ENCODE measurements around the gene MDP1. TPM values are rescaled to one million over a fixed set of nuclear protein-coding genes. Genes with fewer than 3 reads are reported as not detected.

The MDP1 gene
- total and polyA plus RNA-seq, 2 of the 8 experiments (the other 6 are each of a cell fraction or from before 2014, with no cell fraction given) = 17.7 to 32.2 TPM

DNA sequence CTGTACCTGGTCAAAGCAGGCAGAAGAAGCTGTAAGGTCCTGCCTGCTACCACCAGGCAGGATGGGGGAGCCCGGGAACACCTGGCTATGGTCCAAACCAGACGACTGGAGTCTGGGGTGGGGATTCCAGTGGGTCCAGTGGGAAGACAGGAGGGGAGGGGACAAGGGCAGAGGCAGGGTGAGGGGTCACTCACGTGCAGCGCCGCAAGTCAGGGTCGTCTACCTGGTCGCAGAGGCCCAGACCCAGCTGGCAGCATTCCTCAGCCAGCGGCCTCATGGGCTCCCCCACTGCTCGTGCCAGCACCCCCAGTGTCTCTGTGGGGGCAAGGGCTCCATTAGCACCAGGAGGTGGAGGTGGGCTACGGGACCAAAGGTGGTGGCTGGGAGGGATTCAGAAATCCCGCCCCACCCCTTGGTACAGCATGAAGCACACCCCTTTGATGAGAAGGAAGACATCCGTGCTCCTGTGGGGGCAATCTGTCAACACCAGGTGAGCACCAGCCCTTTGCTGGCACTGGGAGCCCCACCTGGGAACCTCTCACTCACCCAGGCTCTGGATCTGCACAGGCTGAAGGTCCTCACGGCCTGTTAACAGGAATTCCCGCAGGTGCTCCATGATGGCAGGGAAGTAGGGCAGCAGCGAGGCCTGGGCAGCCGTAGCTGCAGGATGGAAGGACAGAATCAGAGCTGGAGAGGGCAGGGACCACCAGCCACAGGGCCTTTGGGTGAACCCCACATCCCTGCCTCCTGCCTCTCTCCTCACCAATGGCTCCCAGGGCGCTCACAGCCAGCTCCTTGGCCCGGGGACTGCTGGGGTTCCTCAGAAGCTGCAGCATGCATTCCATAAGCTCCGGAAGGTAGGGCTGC is 31.5 kb downstream of the MDP1 start:
- Histone ChIP-seq H3K23me2 (ENCODE audit: low read depth, low read length) (peaks cover 5% of the 10 kb centered on the region), H2BK20ac (ENCODE audit: low read length) (no peak overlapping the region), H2BK15ac (ENCODE audit: low read length) (no peak overlapping the region), H3K9me3 (ENCODE audit: insufficient read depth in 2 of 2, low read depth in 1 of 2, low read length in 1 of 2) (no peaks in the 10 kb centered on the region), H3K79me2 (ENCODE audit: control insufficient read depth in 1 of 2, insufficient read depth in 2 of 2, low read length in 2 of 2) (peaks cover 0 to 13% of the 10 kb centered on the region in 2 experiments; a peak in 2 of 4 replicates), H3K27ac (ENCODE audit: low read depth, low read length) (no peak overlapping the region), H2BK5ac (ENCODE audit: low read depth, low read length) (no peak overlapping the region), H3K79me1 (ENCODE audit: low read depth, low read length) (peaks cover 14% of the 10 kb centered on the region), H3K36me3 (ENCODE audit: control insufficient read depth in 2 of 4, insufficient read depth in 4 of 4, low read length in 3 of 4) (peaks cover 20 to 75% (median 61%) of the 10 kb centered on the region in 4 experiments; a peak in 7 of 8 replicates), H3K56ac (replicated peaks; ENCODE audit: insufficient read length, low read depth, low read length) (no peak overlapping the region), H4K5ac (ENCODE audit: insufficient read length, low read depth, low read length) (no peak overlapping the region), H3K4me2 (ENCODE audit: insufficient read depth in 1 of 2, low read depth in 2 of 2, low read length in 2 of 2) (no peak overlapping the region), H3K27me3 (replicated peaks in 1 of 4; ENCODE audit: control insufficient read depth in 3 of 4, extremely low read depth in 1 of 4, insufficient read depth in 3 of 4, low read length in 3 of 4) (no peaks in the 10 kb centered on the region), H3K18ac (ENCODE audit: extremely low read depth, low read length) (no peak overlapping the region), H3K23ac (ENCODE audit: insufficient read length) (no peak overlapping the region), H3K14ac (ENCODE audit: insufficient read length) (no peak overlapping the region), H3K4ac (replicated peaks; ENCODE audit: insufficient read length, low read depth, low read length) (no peak overlapping the region), H2AFZ (ENCODE audit: low read length) (no peak overlapping the region), H4K91ac (replicated peaks; ENCODE audit: insufficient read length, low read length) (no peak overlapping the region), H2BK120ac (replicated peaks; ENCODE audit: low read depth, low read length) (no peak overlapping the region), H3K9ac (replicated peaks in 1 of 4; ENCODE audit: extremely low read depth in 1 of 4, low read depth in 3 of 4, low read length in 3 of 4) (no peak overlapping the region), H3K4me1 (replicated peaks in 1 of 4; ENCODE audit: control insufficient read depth in 3 of 4, insufficient read depth in 4 of 4, low read length in 3 of 4) (peaks cover 0 to 7% (median 4%) of the 10 kb centered on the region in 4 experiments; a peak in 6 of 7 replicates), H4K20me1 (replicated peaks in 1 of 2; ENCODE audit: control insufficient read depth in 1 of 2, insufficient read depth in 2 of 2, low read length in 2 of 2) (peaks cover 2 to 25% of the 10 kb centered on the region in 2 experiments), H2BK12ac (ENCODE audit: low read depth, low read length) (no peak overlapping the region), H4K8ac (ENCODE audit: extremely low read depth, insufficient read depth, low read length) (no peak overlapping the region), H3K4me3 (ENCODE audit: extremely low read depth in 1 of 4, insufficient read depth in 2 of 4, low read depth in 3 of 4, low read length in 4 of 4) (no peak overlapping the region), H2AK5ac (ENCODE audit: low read depth, low read length) (no peak overlapping the region)
- no peak for FAIRE-seq
- ChIA-PET CTCF (ENCODE audit: partially characterized antibody) (interaction anchor here (0.6 to 1.5 kb wide), 3 partner anchors 11 to 1632 kb away, joined by 3 to 8 read pairs (median 3); partner anchors contain the start of gene IRF9), POLR2A (ENCODE audit: partially characterized antibody) (interaction anchor here (0.6 to 9.3 kb wide), 8 partner anchors 9 to 43 kb away, joined by 3 to 158 read pairs (median 6); partner anchors contain the start of genes EMC9, IRF9, MDP1 and REC8)
- 95% methylated on average over 15 of the region's 19 CpGs; no CpG with 5 or more reads in 1 of the 2 experiments for WGBS, 2 experiments (ENCODE audit: extremely low coverage in 1 of 2, insufficient coverage in 1 of 2, insufficient read length in 1 of 2, insufficient replicate concordance in 2 of 2, low coverage in 1 of 2, low lambda C conversion rate in 2 of 2, missing lambda C conversion rate in 1 of 2)
- no peak for DNase-seq (ENCODE audit: low read depth in 1 of 2, low spot score in 2 of 2)
- TF ChIP-seq CHD1 (IDR thresholded peaks at IDR 0.05; ENCODE audit: low read depth, low read length) (no peak), ZNF274 (IDR thresholded peaks at IDR 0.05; ENCODE audit: borderline replicate concordance, extremely low read depth, low read length) (no peak), SIN3A (conservative IDR thresholded peaks at IDR 0.05 in 1 of 2, IDR thresholded peaks at IDR 0.05 in 1 of 2; ENCODE audit: low read depth in 1 of 2, low read length in 2 of 2) (no peak)

Data from H1 (cell line).